GM18505 (cell line): Measurements from ENCODE around the gene HOXA3.

Experiments
- ATAC-seq: cut with Tn5 transposase; IDR thresholded peaks from one replicate; pipeline ENCODE4 v1.9.1; 2021; ENCODE audit not compliant: unreplicated experiment
- POLR2A ChIP-seq: IDR thresholded peaks from 4 replicates; pipeline ENCODE4 v1.6.1; 2011; ENCODE audit warnings: borderline replicate concordance; ENCODE audit not compliant: insufficient read depth, insufficient read length; ENCODE audit errors: extremely low read depth

HOXA3 gene

GRCh38 chr7:27151931-27152815 is at the start of gene HOXA3:
Gene HOXA3 (minus strand): TSS chr7:27152583. CDS start chr7:27110640, 41,943 bp downstream.
- no peak for TF ChIP-seq POLR2A
- ATAC-seq, result no peak

- no peak for ATAC-seq
- no peak for TF ChIP-seq POLR2A
These were observed 49.2 kb upstream of the HOXA3 start for GRCh38 chr7:27201580-27202017.

GRCh38 chr7:27200761-27201579 is 48.6 kb upstream of the HOXA3 start:
- no peak for TF ChIP-seq POLR2A

GRCh38 chr7:27199849-27200760 is 47.7 kb upstream of the HOXA3 start, which contains the start of gene HOXA13:
Gene HOXA13 (minus strand): TSS chr7:27200091. CDS start chr7:27200077, 14 bp downstream.
- TF ChIP-seq POLR2A, result no peak
- ATAC-seq, result no peak

More at GRCh38 chr7:27200761-27201579, 48.6 kb upstream of the HOXA3 start:
- no peak for ATAC-seq

- no peak for TF ChIP-seq POLR2A
- no peak for ATAC-seq
These were observed 46.8 kb upstream of the HOXA3 start for GRCh38 chr7:27198871-27199801.

GRCh38 chr7:27198138-27198841 is 45.9 kb upstream of the HOXA3 start:
- ATAC-seq, result no peak
- no peak for TF ChIP-seq POLR2A

GRCh38 chr7:27197137-27198042 is 45.0 kb upstream of the HOXA3 start:
- ATAC-seq, result no peak
- no peak for TF ChIP-seq POLR2A

- no peak for ATAC-seq
- TF ChIP-seq POLR2A, result no peak
These were observed 43.9 kb upstream of the HOXA3 start for GRCh38 chr7:27196287-27196767.

- no peak for ATAC-seq
- TF ChIP-seq POLR2A, result no peak
These were observed 42.5 kb upstream of the HOXA3 start for GRCh38 chr7:27194686-27195379.

- no peak for TF ChIP-seq POLR2A
- ATAC-seq, result no peak
These were observed 41.6 kb upstream of the HOXA3 start for GRCh38 chr7:27194002-27194352.
